ENCODE results near the gene EFNA4. TPM values are rescaled to one million over a fixed set of nuclear protein-coding genes. Genes with fewer than 3 reads are reported as not detected.

The EFNA4 gene
- total and polyA plus RNA-seq, 2 of the 8 experiments (the other 6 are each of a cell fraction or from before 2014, with no cell fraction given), result 21.9 to 23.9 TPM

GRCh38 chr1:155117610-155118009 is 54.1 kb downstream of the EFNA4 start:
- CTCF ChIA-PET (ENCODE audit: partially characterized antibody), result interaction anchor here (0.6 to 3.9 kb wide), 10 partner anchors 11 to 372 kb away, joined by 3 to 26 read pairs (median 3); partner anchors contain the start of genes EFNA4 and KRTCAP2
- Histone ChIP-seq H4K91ac (replicated peaks; ENCODE audit: insufficient read length, low read length) (no peak overlapping the region), H3K27me3 (replicated peaks in 1 of 4; ENCODE audit: control insufficient read depth in 3 of 4, extremely low read depth in 1 of 4, insufficient read depth in 3 of 4, low read length in 3 of 4) (peaks cover 0 to 3% (median 0%) of the 10 kb centered on the region in 4 experiments; a peak in 1 of 7 replicates), H3K9me3 (ENCODE audit: insufficient read depth in 2 of 2, low read depth in 1 of 2, low read length in 1 of 2) (no peaks in the 10 kb centered on the region), H2BK120ac (replicated peaks; ENCODE audit: low read depth, low read length) (no peak overlapping the region), H2BK12ac (ENCODE audit: low read depth, low read length) (no peak overlapping the region), H3K4ac (replicated peaks; ENCODE audit: insufficient read length, low read depth, low read length) (no peak overlapping the region), H3K79me2 (ENCODE audit: control insufficient read depth in 1 of 2, insufficient read depth in 2 of 2, low read length in 2 of 2) (no peaks in the 10 kb centered on the region), H3K4me2 (ENCODE audit: insufficient read depth in 1 of 2, low read depth in 2 of 2, low read length in 2 of 2) (no peak overlapping the region), H3K23ac (ENCODE audit: insufficient read length) (no peak overlapping the region), H2BK20ac (ENCODE audit: low read length) (no peak overlapping the region), H3K4me3 (ENCODE audit: extremely low read depth in 1 of 4, insufficient read depth in 2 of 4, low read depth in 3 of 4, low read length in 4 of 4) (no peak overlapping the region), H4K8ac (ENCODE audit: extremely low read depth, insufficient read depth, low read length) (no peak overlapping the region), H2AFZ (ENCODE audit: low read length) (no peak overlapping the region), H2AK5ac (ENCODE audit: low read depth, low read length) (no peak overlapping the region), H3K9ac (replicated peaks in 1 of 4; ENCODE audit: extremely low read depth in 1 of 4, low read depth in 3 of 4, low read length in 3 of 4) (no peak overlapping the region), H3K18ac (ENCODE audit: extremely low read depth, low read length) (no peak overlapping the region), H3K36me3 (ENCODE audit: control insufficient read depth in 2 of 4, insufficient read depth in 4 of 4, low read length in 3 of 4) (no peaks in the 10 kb centered on the region), H3K4me1 (replicated peaks in 1 of 4; ENCODE audit: control insufficient read depth in 3 of 4, insufficient read depth in 4 of 4, low read length in 3 of 4) (no peaks in the 10 kb centered on the region), H4K20me1 (replicated peaks in 1 of 2; ENCODE audit: control insufficient read depth in 1 of 2, insufficient read depth in 2 of 2, low read length in 2 of 2) (no peaks in the 10 kb centered on the region), H3K14ac (ENCODE audit: insufficient read length) (no peak overlapping the region), H2BK5ac (ENCODE audit: low read depth, low read length) (no peak overlapping the region), H4K5ac (ENCODE audit: insufficient read length, low read depth, low read length) (no peak overlapping the region), H2BK15ac (ENCODE audit: low read length) (no peak overlapping the region), H3K23me2 (ENCODE audit: low read depth, low read length) (no peaks in the 10 kb centered on the region), H3K27ac (ENCODE audit: low read depth, low read length) (no peak overlapping the region), H3K56ac (replicated peaks; ENCODE audit: insufficient read length, low read depth, low read length) (no peak overlapping the region), H3K79me1 (ENCODE audit: low read depth, low read length) (no peaks in the 10 kb centered on the region)
- FAIRE-seq, result no peak
- POLR2A ChIA-PET (ENCODE audit: partially characterized antibody), result interaction anchor here (0.7 to 2.3 kb wide), 3 partner anchors 8 to 68 kb away, joined by 3 to 6 read pairs (median 4); no protein-coding TSS in a partner anchor
- 89% methylated on average over 4 of the region's 4 CpGs; no CpG with 5 or more reads in 1 of the 2 experiments for WGBS, 2 experiments (ENCODE audit: extremely low coverage in 1 of 2, insufficient coverage in 1 of 2, insufficient read length in 1 of 2, insufficient replicate concordance in 2 of 2, low coverage in 1 of 2, low lambda C conversion rate in 2 of 2, missing lambda C conversion rate in 1 of 2)
- no peak for DNase-seq (ENCODE audit: low read depth in 1 of 2, low spot score in 2 of 2)
- no peak for TF ChIP-seq ATF3 (IDR thresholded peaks at IDR 0.05; ENCODE audit: insufficient read depth, low read depth, low read length)
- no peak for TF ChIP-seq SAP30 (IDR thresholded peaks at IDR 0.05; ENCODE audit: insufficient read depth, insufficient replicate concordance, low read length)
- no peak for TF ChIP-seq SUZ12 (IDR thresholded peaks at IDR 0.05; ENCODE audit: low read length)

Measured in H1 (cell line).